GM06990 (cell line): ENCODE measurements around the gene DTX3.
"Not testable (repeated sequence)": the region's sequence is repeated elsewhere in the genome, so short reads cannot be mapped to it uniquely, and the experiment has no call there.

Experiments used
- DNase-seq: peaks from one replicate; pipeline ENCODE4 v3.0.0-alpha.2; 2011; ENCODE audit not compliant: insufficient read length; ENCODE audit errors: extremely low read depth
- H3K27me3 ChIP-seq: replicated peaks from 2 replicates; pipeline ENCODE4 v1.6.0; 2011; ENCODE audit warnings: low read length; ENCODE audit not compliant: control insufficient read depth, insufficient read depth
- H3K36me3 ChIP-seq: 2 replicates; pipeline ENCODE4 v1.5.1; 2011; ENCODE audit warnings: low read length; ENCODE audit not compliant: control insufficient read depth, insufficient read depth
- H3K4me3 ChIP-seq: replicated peaks from 2 replicates; pipeline ENCODE4 v1.5.1; 2011; ENCODE audit warnings: low read depth, mild to moderate bottlenecking, control low read depth, low read length
- CTCF ChIP-seq: IDR thresholded peaks from 2 replicates; pipeline ENCODE4 v1.5.1; 2011; ENCODE audit warnings: low read length, control low read depth, mild to moderate bottlenecking, inconsistent platforms; ENCODE audit not compliant: insufficient read depth, poor library complexity, severe bottlenecking

Gene DTX3

GRCh38 chr12:57614178-57614947 lies 9.7 kb downstream of the DTX3 start:
- Histone ChIP-seq H3K27me3 (no peaks in the 10 kb centered on the region; the same call in 1 of the 2 replicates), H3K4me3 (no peak overlapping the region), H3K36me3 (no peaks in the 10 kb centered on the region)
- TF ChIP-seq CTCF: no peak
- DNase-seq: peak; percentile 56

GRCh38 chr12:57614948-57615500 lies 10.4 kb downstream of the DTX3 start:
- no peaks in the 10 kb centered on the region for H3K36me3 ChIP-seq
- H3K27me3 ChIP-seq: peaks cover 2% of the 10 kb centered on the region; the same call in 1 of the 2 replicates
- no peak overlapping the region for H3K4me3 ChIP-seq
- DNase-seq: no peak
- no peak for TF ChIP-seq CTCF

- DNase-seq: no peak
- no peaks in the 10 kb centered on the region for H3K36me3 ChIP-seq
- no peak overlapping the region for H3K4me3 ChIP-seq
- peaks cover 5% of the 10 kb centered on the region for H3K27me3 ChIP-seq
- no peak for TF ChIP-seq CTCF
These were observed 11.0 kb downstream of the DTX3 start for GRCh38 chr12:57615637-57616036.

DNA sequence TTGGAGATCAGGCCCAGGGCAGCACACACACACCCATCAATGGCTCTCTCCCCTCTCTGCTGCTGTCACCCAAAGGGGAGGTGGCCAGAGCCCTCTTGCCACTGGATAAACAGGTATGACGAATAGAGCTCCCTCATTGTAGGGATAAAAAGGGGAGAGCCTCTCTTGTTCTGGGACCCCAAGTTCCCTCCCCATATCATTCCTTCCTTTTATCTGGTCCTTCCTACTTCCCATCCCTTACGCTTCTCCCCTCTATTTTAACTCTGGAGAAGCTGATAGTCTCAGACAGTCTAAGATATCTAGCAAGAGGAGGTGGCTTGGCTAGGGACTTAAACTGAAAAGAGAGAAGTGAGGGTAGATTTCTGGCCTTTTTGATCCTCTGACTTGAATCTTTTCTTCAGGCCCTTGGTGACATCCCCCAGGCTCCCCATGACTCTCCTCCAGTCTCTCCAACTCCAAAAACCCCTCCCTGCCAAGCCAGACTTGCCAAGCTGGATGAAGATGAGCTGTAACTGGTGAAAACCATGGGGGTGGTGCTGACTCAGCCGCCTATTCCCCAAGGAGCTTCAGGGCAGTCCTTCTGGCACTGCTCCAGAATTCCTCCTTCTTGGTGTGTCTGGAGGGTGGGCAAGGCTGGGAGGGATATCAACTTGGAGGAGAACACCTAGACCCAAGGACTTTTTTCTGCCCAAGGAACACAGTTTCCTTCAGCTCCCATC lies 11.9 kb downstream of the DTX3 start:
- Histone ChIP-seq H3K36me3 (no peaks in the 10 kb centered on the region), H3K27me3 (peaks cover 5% of the 10 kb centered on the region)
- no peak for DNase-seq

DNA sequence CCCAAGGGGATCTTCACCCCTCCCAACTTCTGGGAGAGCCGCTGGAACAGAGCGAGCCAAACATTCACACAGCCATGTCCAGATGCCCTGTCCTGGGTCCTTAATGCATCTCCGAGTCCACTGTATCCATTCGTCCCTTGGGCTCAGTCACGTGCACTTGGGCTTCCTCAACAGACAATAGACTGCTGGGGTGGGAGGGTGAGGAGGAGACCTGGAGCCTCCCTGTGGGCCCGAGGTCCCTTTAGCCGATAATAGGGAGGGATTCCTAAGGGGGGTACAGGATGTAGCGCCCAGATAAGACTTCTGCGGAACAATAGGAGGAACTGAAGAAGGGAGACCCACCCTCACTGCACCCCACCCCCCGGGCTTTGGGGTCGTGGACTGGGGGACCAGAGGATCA lies 13.3 kb downstream of the DTX3 start:
- no peak for DNase-seq
- H3K4me3 ChIP-seq: no peak overlapping the region
- peaks cover 5% of the 10 kb centered on the region for H3K27me3 ChIP-seq
- H3K36me3 ChIP-seq: no peaks in the 10 kb centered on the region
- no peak for TF ChIP-seq CTCF

More for the DNA sequence above, 11.9 kb downstream of the DTX3 start:
- H3K4me3 ChIP-seq: no peak overlapping the region
- TF ChIP-seq CTCF: no peak

- not testable (repeated sequence) for H3K36me3 ChIP-seq, H3K4me3 ChIP-seq, H3K27me3 ChIP-seq, DNase-seq
These were observed 13.8 kb downstream of the DTX3 start for GRCh38 chr12:57618431-57618830.
